ENCODE measurements around the gene GFRA4. TPM values are rescaled to one million over a fixed set of nuclear protein-coding genes. Genes with fewer than 3 reads are reported as not detected.

GFRA4 gene
- total RNA-seq, 1 experiment from 2014 or later = not detected

GRCh38 chr20:3673221-3674070 lies 10.2 kb upstream of the GFRA4 start:
- H3K27ac ChIP-seq (ENCODE audit: low read depth, low read length) = no peak overlapping the region
- no peaks in the 10 kb centered on the region for H3K9me2 ChIP-seq (ENCODE audit: insufficient read depth)
- BruUV-seq (replicated peaks) = no TSS peak
- no peak overlapping the region for H3K4me3 ChIP-seq (replicated peaks in 1 of 2; ENCODE audit: low read depth in 1 of 2, low read length in 2 of 2)
- ATAC-seq = no peak
- no peaks in the 10 kb centered on the region for H4K20me1 ChIP-seq (ENCODE audit: insufficient read depth)
- RAD21 ChIA-PET (ENCODE audit: low non-redundant PET in 1 of 2, low total read pairs in 2 of 2, uncharacterized antibody in 2 of 2, unreplicated experiment in 2 of 2) = interaction anchor here in 1 of 2 experiments (0.7 kb wide), 1 partner anchor 220 kb away, joined by 3 read pairs; no protein-coding TSS in a partner anchor
- no peak overlapping the region for H2AFZ ChIP-seq (ENCODE audit: low read depth, low read length, poor library complexity, severe bottlenecking)
- no peaks in the 10 kb centered on the region for H3K79me2 ChIP-seq (ENCODE audit: insufficient read depth, low read length)
- no peak for TF ChIP-seq ZNF274 (IDR thresholded peaks at IDR 0.05; ENCODE audit: low read depth, low read length)
- TF ChIP-seq POLR2AphosphoS5 (IDR thresholded peaks at IDR 0.05; ENCODE audit: low read depth, low read length) = no peak
- no peak for TF ChIP-seq EZH2phosphoT487 (IDR thresholded peaks at IDR 0.05; ENCODE audit: borderline replicate concordance)
- no peak for TF ChIP-seq MAX (IDR thresholded peaks at IDR 0.05)
- no peak for TF ChIP-seq EZH2 (IDR thresholded peaks at IDR 0.05)
- no peak for TF ChIP-seq REST (IDR thresholded peaks at IDR 0.05; ENCODE audit: low read depth)
- H3K9me3 ChIP-seq (ENCODE audit: control insufficient read depth in 1 of 2, insufficient read depth in 1 of 2, low read depth in 1 of 2, low read length in 2 of 2) = no peaks in the 10 kb centered on the region
- H3K9ac ChIP-seq (ENCODE audit: low read length) = no peak overlapping the region
- intact Hi-C loops (cut with micrococcal nuclease) = no loop called here
- POLR2A ChIA-PET = no interaction called here
- peaks cover 2 to 9% of the 10 kb centered on the region in 2 experiments; a peak in 2 of 4 replicates for H3K4me1 ChIP-seq (ENCODE audit: control insufficient read depth in 1 of 2, insufficient read depth in 2 of 2, low read length in 2 of 2)
- no peak overlapping the region for H3K4me2 ChIP-seq (ENCODE audit: low read length)
- DNase-seq (ENCODE audit: low read depth, low spot score) = no peak
- H3K36me3 ChIP-seq (ENCODE audit: control insufficient read depth in 1 of 2, insufficient read depth in 2 of 2, low read length in 2 of 2) = no peaks in the 10 kb centered on the region
- peaks cover 5% of the 10 kb centered on the region; the same call in 1 of the 2 replicates for H3K27me3 ChIP-seq (ENCODE audit: insufficient read depth, low read length)
- CTCF ChIA-PET = interaction anchor here (1.4 kb wide), 1 partner anchor 37 kb away, joined by 8 read pairs; no protein-coding TSS in a partner anchor
